CD4-positive, alpha-beta T cell treated with Interleukin-17A for 4 hours (primary cell): ENCODE measurements around the gene CFAP61.

ENCODE experiments used
- DNase-seq: peaks from one replicate; pipeline ENCODE4 v3.0.0-alpha.2; 2020; ENCODE audit warnings: mixed read lengths

Gene CFAP61

GRCh38 chr20:20184149-20184548 is 131.8 kb downstream of the CFAP61 start:
- DNase-seq = no peak

- DNase-seq = no peak
Observed at GRCh38 chr20:20184706-20185105, 132.4 kb downstream of the CFAP61 start.

- DNase-seq = no peak
Observed at GRCh38 chr20:20188647-20189046, 136.3 kb downstream of the CFAP61 start.

- no peak for DNase-seq
Observed at GRCh38 chr20:20192366-20192765, 140.0 kb downstream of the CFAP61 start.

- no peak for DNase-seq
Observed at GRCh38 chr20:20195021-20195705, 142.8 kb downstream of the CFAP61 start.

- no peak for DNase-seq
Observed at GRCh38 chr20:20196610-20197009, 144.3 kb downstream of the CFAP61 start.

- no peak for DNase-seq
Observed at GRCh38 chr20:20198011-20198410, 145.7 kb downstream of the CFAP61 start.

GRCh38 chr20:20199361-20200160 is 147.2 kb downstream of the CFAP61 start:
- DNase-seq = no peak

GRCh38 chr20:20201124-20201523 is 148.8 kb downstream of the CFAP61 start:
- no peak for DNase-seq

- no peak for DNase-seq
Observed at GRCh38 chr20:20201639-20202038, 149.3 kb downstream of the CFAP61 start.

GRCh38 chr20:20202768-20203167 is 150.4 kb downstream of the CFAP61 start:
- no peak for DNase-seq

GRCh38 chr20:20203784-20204183 is 151.5 kb downstream of the CFAP61 start:
- no peak for DNase-seq

- no peak for DNase-seq
Observed at GRCh38 chr20:20204256-20204655, 151.9 kb downstream of the CFAP61 start.

- no peak for DNase-seq
Observed at GRCh38 chr20:20205141-20205861, 153.0 kb downstream of the CFAP61 start.

GRCh38 chr20:20205862-20206236 is 153.5 kb downstream of the CFAP61 start:
- DNase-seq = no peak

GRCh38 chr20:20206788-20207187 is 154.5 kb downstream of the CFAP61 start:
- DNase-seq = no peak

- DNase-seq = no peak
Observed at GRCh38 chr20:20207291-20207690, 155.0 kb downstream of the CFAP61 start.

GRCh38 chr20:20207872-20208271 is 155.5 kb downstream of the CFAP61 start:
- no peak for DNase-seq

- DNase-seq = no peak
Observed at GRCh38 chr20:20209684-20210083, 157.4 kb downstream of the CFAP61 start.

GRCh38 chr20:20210327-20210726 is 158.0 kb downstream of the CFAP61 start:
- DNase-seq = no peak

GRCh38 chr20:20210943-20211273 is 158.6 kb downstream of the CFAP61 start:
- no peak for DNase-seq

GRCh38 chr20:20211274-20211987 is 159.1 kb downstream of the CFAP61 start:
- no peak for DNase-seq

- DNase-seq = no peak
Observed at GRCh38 chr20:20211988-20212518, 159.7 kb downstream of the CFAP61 start.
